HCT116 (cell line): ENCODE data around the gene NCSTN. TPM values are rescaled to one million over a fixed set of nuclear protein-coding genes. Genes with fewer than 3 reads are reported as not detected.

Experiments
- ATAC-seq: fragments of 200-7000 bp; cut with Tn5 transposase; 2 replicates; pipeline ENCODE4 v1.9.1; 2020; ENCODE audit warnings: mild to moderate bottlenecking, moderate library complexity
- BruUV-seq: library from RNA; stranded (reverse); fragments of 400-500 nt; replicated peaks from 2 replicates; lab custom pipeline; 2021; lab: Mats Ljungman, UMichigan
- CTCF ChIA-PET: fragments of 300-600 bp; sonication (Branson Sonifier 250); formaldehyde crosslinking; loops from one replicate; lab custom pipeline; 2021; ENCODE audit warnings: antibody characterized with exemption; lab: Charles Lee
- POLR2A ChIA-PET: fragments of 300-600, 350-600 bp; sonication (Branson Sonifier 250); formaldehyde crosslinking; loops from one replicate; lab custom pipeline; 2021; ENCODE audit warnings: antibody characterized with exemption; lab: Charles Lee
- RAD21 ChIA-PET, 2 experiments: fragments of 300-600 bp; sonication (Branson Sonifier 250); formaldehyde crosslinking; loops; one replicate each; lab custom pipeline; 2023; ENCODE audit warnings: low total read pairs in 2 of 2; ENCODE audit not compliant: uncharacterized antibody in 2 of 2, unreplicated experiment in 2 of 2, low non-redundant PET in 1 of 2; lab: Charles Lee
- DNase-seq: peaks from one replicate; pipeline ENCODE4 v3.0.0-alpha.2; 2010; ENCODE audit warnings: low read depth, low spot score
- H2AFZ ChIP-seq: fragments of 200-600 bp; shearing (Covaris generic), sonication (generic); 2 replicates; pipeline ENCODE4 v1.6.1; 2017; ENCODE audit warnings: low read depth, mixed run types, mixed read lengths, antibody characterized with exemption, low read length; ENCODE audit not compliant: poor library complexity, severe bottlenecking
- H3K27ac ChIP-seq: 2 replicates; pipeline ENCODE4 v1.5.1; 2012; ENCODE audit warnings: low read depth, low read length
- H3K27me3 ChIP-seq: fragments of 200-600 bp; sonication (generic); 2 replicates; pipeline ENCODE4 v1.6.1; 2016; ENCODE audit warnings: mixed run types, low read length, mixed read lengths; ENCODE audit not compliant: insufficient read depth
- H3K36me3 ChIP-seq, 2 experiments: fragments of 200-500 bp in 1 of 2; fragments of 200-600 bp in 1 of 2; sonication (Bioruptor generic) in 1 of 2; sonication (generic) in 1 of 2; 2 replicates each; pipeline versions ENCODE4 v1.5.1 to v1.6.1; 2014 to 2016; ENCODE audit warnings: low read length in 2 of 2, inconsistent platforms in 1 of 2, mixed read lengths in 1 of 2, mixed run types in 1 of 2; ENCODE audit not compliant: insufficient read depth in 2 of 2, control insufficient read depth in 1 of 2
- H3K4me1 ChIP-seq, 2 experiments: fragments of 200-600 bp in 1 of 2; sonication (generic) in 1 of 2; 2 replicates each; pipeline versions ENCODE4 v1.5.1 to v1.6.1; 2012 to 2017; ENCODE audit warnings: low read length in 2 of 2, inconsistent platforms in 1 of 2, mild to moderate bottlenecking in 1 of 2, mixed read lengths in 1 of 2, mixed run types in 1 of 2, moderate library complexity in 1 of 2; ENCODE audit not compliant: insufficient read depth in 2 of 2, control insufficient read depth in 1 of 2
- H3K4me2 ChIP-seq: fragments of 200-600 bp; sonication (generic); 2 replicates; pipeline ENCODE4 v1.6.1; 2017; ENCODE audit warnings: mixed run types, low read length, mixed read lengths
- H3K4me3 ChIP-seq, 2 experiments: fragments of 200-600 bp in 1 of 2; sonication (generic) in 1 of 2; replicated peaks in 1 of 2; 2 replicates each; pipeline ENCODE4 v1.5.1; 2011 to 2016; ENCODE audit warnings: low read length in 2 of 2, control low read depth in 1 of 2, low read depth in 1 of 2, mild to moderate bottlenecking in 1 of 2, mixed read lengths in 1 of 2, mixed run types in 1 of 2
- H3K79me2 ChIP-seq: fragments of 200-600 bp; sonication (generic); 2 replicates; pipeline ENCODE4 v1.6.1; 2017; ENCODE audit warnings: mild to moderate bottlenecking, mixed run types, low read length, moderate library complexity, mixed read lengths; ENCODE audit not compliant: insufficient read depth
- H3K9ac ChIP-seq: fragments of 200-600 bp; sonication (generic); 2 replicates; pipeline ENCODE4 v1.6.1; 2016; ENCODE audit warnings: low read length, mixed read lengths
- H3K9me2 ChIP-seq: fragments of 200-600 bp; sonication (generic), shearing (Covaris generic); 2 replicates; pipeline ENCODE4 v1.6.1; 2017; ENCODE audit warnings: mixed run types, mild to moderate bottlenecking, moderate library complexity; ENCODE audit not compliant: insufficient read depth
- H3K9me3 ChIP-seq, 2 experiments: fragments of 200-500 bp in 1 of 2; fragments of 200-600 bp in 1 of 2; sonication (Bioruptor generic) in 1 of 2; sonication (generic) in 1 of 2; 2 replicates each; pipeline ENCODE4 v1.6.1; 2014 to 2017; ENCODE audit warnings: low read length in 2 of 2, mixed read lengths in 2 of 2, inconsistent platforms in 1 of 2, low read depth in 1 of 2, mild to moderate bottlenecking in 1 of 2, mixed run types in 1 of 2, moderate library complexity in 1 of 2; ENCODE audit not compliant: control insufficient read depth in 1 of 2, insufficient read depth in 1 of 2
- H4K20me1 ChIP-seq: fragments of 200-600 bp; sonication (generic), shearing (Covaris generic); 2 replicates; pipeline ENCODE4 v1.6.1; 2017; ENCODE audit warnings: mixed run types, mild to moderate bottlenecking, moderate library complexity; ENCODE audit not compliant: insufficient read depth
- CBX3 ChIP-seq: IDR thresholded peaks from 2 replicates; pipeline ENCODE4 v1.6.1; 2012; ENCODE audit warnings: low read depth
- CEBPB ChIP-seq: IDR thresholded peaks from 2 replicates; pipeline ENCODE4 v1.6.1; 2012; ENCODE audit warnings: low read depth
- ELF1 ChIP-seq: IDR thresholded peaks from 2 replicates; pipeline ENCODE4 v1.6.1; 2012; ENCODE audit warnings: low read depth, borderline replicate concordance
- EZH2 ChIP-seq: fragments of 200-600 bp; sonication (generic); IDR thresholded peaks from 2 replicates; pipeline ENCODE4 v1.6.1; 2017; ENCODE audit warnings: antibody characterized with exemption, mixed run types
- EZH2phosphoT487 ChIP-seq: fragments of 200-600 bp; IDR thresholded peaks from 2 replicates; pipeline ENCODE4 v1.6.1; 2018; ENCODE audit warnings: antibody characterized with exemption, borderline replicate concordance
- FOSL1 ChIP-seq: IDR thresholded peaks from 2 replicates; pipeline ENCODE4 v1.6.1; 2012; ENCODE audit warnings: low read depth
- JUND ChIP-seq: IDR thresholded peaks from 2 replicates; pipeline ENCODE4 v1.6.1; 2012
- MAX ChIP-seq: IDR thresholded peaks from 2 replicates; pipeline ENCODE4 v1.6.1; 2012
- POLR2AphosphoS5 ChIP-seq: IDR thresholded peaks from 2 replicates; pipeline ENCODE4 v1.6.1; 2011; ENCODE audit warnings: mild to moderate bottlenecking, low read depth, low read length, moderate library complexity
- REST ChIP-seq: IDR thresholded peaks from 2 replicates; pipeline ENCODE4 v1.6.1; 2012; ENCODE audit warnings: low read depth
- SRF ChIP-seq: IDR thresholded peaks from 2 replicates; pipeline ENCODE4 v1.6.1; 2012; ENCODE audit warnings: low read depth
- YY1 ChIP-seq: IDR thresholded peaks from 2 replicates; pipeline ENCODE4 v1.6.1; 2011; ENCODE audit warnings: low read length, low read depth, moderate library complexity, mild to moderate bottlenecking; ENCODE audit not compliant: insufficient replicate concordance; ENCODE audit errors: extremely low read depth
- ZNF274 ChIP-seq: fragments of 200-500 bp; sonication (Bioruptor generic); IDR thresholded peaks from 2 replicates; pipeline ENCODE4 v1.6.1; 2014; ENCODE audit warnings: mild to moderate bottlenecking, low read depth, low read length, inconsistent platforms
- intact Hi-C: fragments of 100-400 bp; cut with micrococcal nuclease; formaldehyde crosslinking; loops from 2 replicates; pipeline ENCODE4 v1.10.0; 2022
- total RNA-seq: library from RNA; stranded (reverse); gene quantifications from one replicate; pipeline ENCODE4 v1.2.1, GENCODE V29; 2021; ENCODE audit not compliant: unreplicated experiment

The NCSTN gene
- total RNA-seq, 1 experiment from 2014 or later = 68.4 TPM

- Histone ChIP-seq H3K36me3 (peaks cover 45 to 76% of the 10 kb centered on the region in 2 experiments), H3K9me3 (no peaks in the 10 kb centered on the region), H4K20me1 (no peaks in the 10 kb centered on the region), H3K4me1 (no peaks in the 10 kb centered on the region), H3K4me2 (no peak overlapping the region), H3K27me3 (no peaks in the 10 kb centered on the region), H3K79me2 (peaks cover 5% of the 10 kb centered on the region; the same call in 1 of the 2 replicates), H3K9ac (no peak overlapping the region), H2AFZ (no peak overlapping the region), H3K4me3 (no peak overlapping the region), H3K9me2 (no peaks in the 10 kb centered on the region), H3K27ac (no peak overlapping the region)
- CTCF ChIA-PET = no interaction called here
- POLR2A ChIA-PET = no interaction called here
- intact Hi-C loops = no loop called here
- DNase-seq (no peak), ATAC-seq (no peak)
- no peak for TF ChIP-seq POLR2AphosphoS5
- no peak for TF ChIP-seq ZNF274
- TF ChIP-seq CEBPB = no peak
- TF ChIP-seq EZH2 = no peak
- TF ChIP-seq CBX3 = no peak
- no peak for TF ChIP-seq MAX
- no peak for TF ChIP-seq SRF
- no peak for TF ChIP-seq JUND
- TF ChIP-seq EZH2phosphoT487 = no peak
- no peak for TF ChIP-seq REST
- TF ChIP-seq ELF1 = no peak
- TF ChIP-seq YY1 = no peak
- no peak for TF ChIP-seq FOSL1
- RAD21 ChIA-PET = no interaction called here
- BruUV-seq = no TSS peak
Observed at GRCh38 chr1:160309571-160309970, 33.6 kb upstream of the NCSTN start.
